SJSA1 (cell line): ENCODE measurements around the gene NPHS1. TPM values are rescaled to one million over a fixed set of nuclear protein-coding genes. Genes with fewer than 3 reads are reported as not detected.
"Not testable (repeated sequence)": the region's sequence is repeated elsewhere in the genome, so short reads cannot be mapped to it uniquely, and the experiment has no call there.

Experiments used
- DNase-seq, 2 experiments: peaks; one replicate each; pipeline ENCODE4 v3.0.0-alpha.2; 2015 to 2020; ENCODE audit warnings: low spot score in 2 of 2, low read depth in 1 of 2
- H3K27ac ChIP-seq: fragments of 250-450 bp; sonication (Bioruptor Pico); 2 replicates; pipeline ENCODE4 v1.5.1; 2020; ENCODE audit warnings: mild to moderate bottlenecking, moderate library complexity
- H3K27me3 ChIP-seq: fragments of 250-450 bp; sonication (Bioruptor Pico); replicated peaks from 2 replicates; pipeline ENCODE4 v1.5.1; 2020; ENCODE audit warnings: mild to moderate bottlenecking, moderate library complexity
- H3K36me3 ChIP-seq: fragments of 250-450 bp; sonication (Bioruptor Pico); 2 replicates; pipeline ENCODE4 v1.5.1; 2020; ENCODE audit warnings: mild to moderate bottlenecking
- H3K4me1 ChIP-seq: fragments of 250-450 bp; sonication (Bioruptor Pico); replicated peaks from 2 replicates; pipeline ENCODE4 v1.6.1; 2021; ENCODE audit warnings: mild to moderate bottlenecking
- H3K4me3 ChIP-seq: fragments of 250-450 bp; sonication (Bioruptor Pico); 2 replicates; pipeline ENCODE4 v1.5.1; 2020; ENCODE audit warnings: mild to moderate bottlenecking
- H3K9me3 ChIP-seq: fragments of 250-450 bp; sonication (Bioruptor Pico); replicated peaks from 2 replicates; pipeline ENCODE4 v1.5.1; 2020; ENCODE audit warnings: mild to moderate bottlenecking
- total RNA-seq: library from RNA; depleted of rRNA; stranded (reverse); fragments of >200 nt; shearing (Covaris generic); gene quantifications from 2 replicates; pipeline ENCODE4 v1.2.3, GENCODE V29; 2014

Gene NPHS1
- total RNA-seq, 1 experiment from 2014 or later = not detected

GRCh38 chr19:35805526-35806102, 46.7 kb downstream of the NPHS1 start:
- Histone ChIP-seq H3K4me1 (no peaks in the 10 kb centered on the region), H3K36me3 (no peaks in the 10 kb centered on the region), H3K9me3 (no peaks in the 10 kb centered on the region), H3K27me3 (peaks cover 6% of the 10 kb centered on the region), H3K4me3 (no peak overlapping the region), H3K27ac (no peak overlapping the region)
- DNase-seq = no peak

- no peak overlapping the region for H3K4me3 ChIP-seq
Measured at GRCh38 chr19:35801828-35802227, 50.5 kb downstream of the NPHS1 start.

GRCh38 chr19:35797663-35798062, 54.6 kb downstream of the NPHS1 start:
- Histone ChIP-seq H3K4me3 (no peak overlapping the region), H3K27ac (no peak overlapping the region), H3K4me1 (no peaks in the 10 kb centered on the region), H3K27me3 (peaks cover 23% of the 10 kb centered on the region), H3K9me3 (no peaks in the 10 kb centered on the region), H3K36me3 (no peaks in the 10 kb centered on the region)
- DNase-seq = peak in 1 of 2 experiments; percentile 41

More at GRCh38 chr19:35801828-35802227, 50.5 kb downstream of the NPHS1 start:
- DNase-seq = no peak
- H3K27me3 ChIP-seq = peaks cover 6% of the 10 kb centered on the region
- no peaks in the 10 kb centered on the region for H3K4me1 ChIP-seq
- no peaks in the 10 kb centered on the region for H3K36me3 ChIP-seq
- no peaks in the 10 kb centered on the region for H3K9me3 ChIP-seq
- H3K27ac ChIP-seq = no peak overlapping the region

- no peaks in the 10 kb centered on the region for H3K9me3 ChIP-seq
- H3K4me1 ChIP-seq = no peaks in the 10 kb centered on the region
- no peak overlapping the region for H3K27ac ChIP-seq
- H3K4me3 ChIP-seq = no peak overlapping the region
- DNase-seq = peak in 1 of 2 experiments; percentile 40
- peaks cover 23% of the 10 kb centered on the region for H3K27me3 ChIP-seq
- H3K36me3 ChIP-seq = no peaks in the 10 kb centered on the region
Measured at GRCh38 chr19:35796645-35797542, 55.4 kb downstream of the NPHS1 start.

- H3K36me3 ChIP-seq, H3K27ac ChIP-seq, H3K4me3 ChIP-seq, H3K4me1 ChIP-seq, H3K9me3 ChIP-seq, DNase-seq: not testable (repeated sequence)
- peaks cover 23% of the 10 kb centered on the region for H3K27me3 ChIP-seq
Measured at GRCh38 chr19:35795564-35795963, 56.7 kb downstream of the NPHS1 start.

- Histone ChIP-seq H3K9me3 (no peaks in the 10 kb centered on the region), H3K4me1 (no peaks in the 10 kb centered on the region), H3K36me3 (no peaks in the 10 kb centered on the region), H3K27ac (no peak overlapping the region), H3K4me3 (no peak overlapping the region), H3K27me3 (peaks cover 23% of the 10 kb centered on the region)
- DNase-seq = no peak
Measured at GRCh38 chr19:35793381-35794165, 58.7 kb downstream of the NPHS1 start.

- Histone ChIP-seq H3K4me1 (no peaks in the 10 kb centered on the region), H3K27me3 (peaks cover 21% of the 10 kb centered on the region), H3K27ac (no peak overlapping the region), H3K4me3 (no peak overlapping the region), H3K36me3 (no peaks in the 10 kb centered on the region), H3K9me3 (no peaks in the 10 kb centered on the region)
- no peak for DNase-seq
Measured at GRCh38 chr19:35792888-35793287, 59.4 kb downstream of the NPHS1 start.

- H3K4me1 ChIP-seq = no peaks in the 10 kb centered on the region
- no peak overlapping the region for H3K27ac ChIP-seq
- no peaks in the 10 kb centered on the region for H3K9me3 ChIP-seq
- no peak overlapping the region for H3K4me3 ChIP-seq
- H3K27me3 ChIP-seq = peaks cover 17% of the 10 kb centered on the region
- no peak for DNase-seq
- H3K36me3 ChIP-seq = no peaks in the 10 kb centered on the region
Measured at GRCh38 chr19:35792312-35792711, 60.0 kb downstream of the NPHS1 start.

- no peak overlapping the region for H3K27ac ChIP-seq
- DNase-seq = no peak
- H3K4me1 ChIP-seq = no peaks in the 10 kb centered on the region
- H3K27me3 ChIP-seq = peaks cover 17% of the 10 kb centered on the region
- H3K4me3 ChIP-seq = no peak overlapping the region
- H3K9me3 ChIP-seq = no peaks in the 10 kb centered on the region
- no peaks in the 10 kb centered on the region for H3K36me3 ChIP-seq
Measured at GRCh38 chr19:35791814-35792279, 60.5 kb downstream of the NPHS1 start.

GRCh38 chr19:35790981-35791813, 61.1 kb downstream of the NPHS1 start:
- Histone ChIP-seq H3K36me3 (peaks cover under 1% of the 10 kb centered on the region; the same call in 1 of the 2 replicates), H3K9me3 (no peaks in the 10 kb centered on the region), H3K27me3 (peaks cover 11% of the 10 kb centered on the region), H3K4me3 (no peak overlapping the region), H3K27ac (no peak overlapping the region), H3K4me1 (no peaks in the 10 kb centered on the region)
- peak in 1 of 2 experiments; percentile 39 for DNase-seq

GRCh38 chr19:35789978-35790944, 62.0 kb downstream of the NPHS1 start:
- no peak overlapping the region for H3K27ac ChIP-seq
- peaks cover 7% of the 10 kb centered on the region for H3K36me3 ChIP-seq
- H3K4me3 ChIP-seq = no peak overlapping the region
- no peaks in the 10 kb centered on the region for H3K9me3 ChIP-seq
- DNase-seq = peak in 1 of 2 experiments; percentile 42
- H3K4me1 ChIP-seq = no peaks in the 10 kb centered on the region
- H3K27me3 ChIP-seq = peaks cover 2% of the 10 kb centered on the region
